ENCODE measurements around the gene AFF1.

The AFF1 gene

GRCh38 chr4:87053176-87053658, 118.4 kb downstream of the AFF1 start:
- in situ Hi-C loops (cut with HindIII; ENCODE audit: low sequenced_read_pairs) = no loop called here
- DNase-seq (ENCODE audit: low read depth, low spot score) = no peak

GRCh38 chr4:87053802-87054767, 119.3 kb downstream of the AFF1 start:
- in situ Hi-C loops (cut with HindIII; ENCODE audit: low sequenced_read_pairs) = no loop called here
- no peak overlapping the region for H3K4me3 ChIP-seq (ENCODE audit: low read depth, low read length)
- no peak for DNase-seq (ENCODE audit: low read depth, low spot score)
- no peak for TF ChIP-seq CTCF (IDR thresholded peaks at IDR 0.05; ENCODE audit: low read depth, low read length)

More at GRCh38 chr4:87053176-87053658, 118.4 kb downstream of the AFF1 start:
- H3K4me3 ChIP-seq (ENCODE audit: low read depth, low read length) = no peak overlapping the region
- TF ChIP-seq CTCF (IDR thresholded peaks at IDR 0.05; ENCODE audit: low read depth, low read length) = no peak

- no peak for DNase-seq (ENCODE audit: low read depth, low spot score)
- in situ Hi-C loops (cut with HindIII; ENCODE audit: low sequenced_read_pairs) = no loop called here
- no peak overlapping the region for H3K4me3 ChIP-seq (ENCODE audit: low read depth, low read length)
- TF ChIP-seq CTCF (IDR thresholded peaks at IDR 0.05; ENCODE audit: low read depth, low read length) = no peak
These were observed 120.1 kb downstream of the AFF1 start for GRCh38 chr4:87054900-87055299.

- no peak for TF ChIP-seq CTCF (IDR thresholded peaks at IDR 0.05; ENCODE audit: low read depth, low read length)
- H3K4me3 ChIP-seq (ENCODE audit: low read depth, low read length) = no peak overlapping the region
- no peak for DNase-seq (ENCODE audit: low read depth, low spot score)
- in situ Hi-C loops (cut with HindIII; ENCODE audit: low sequenced_read_pairs) = no loop called here
These were observed 120.5 kb downstream of the AFF1 start for GRCh38 chr4:87055311-87055710.

DNA sequence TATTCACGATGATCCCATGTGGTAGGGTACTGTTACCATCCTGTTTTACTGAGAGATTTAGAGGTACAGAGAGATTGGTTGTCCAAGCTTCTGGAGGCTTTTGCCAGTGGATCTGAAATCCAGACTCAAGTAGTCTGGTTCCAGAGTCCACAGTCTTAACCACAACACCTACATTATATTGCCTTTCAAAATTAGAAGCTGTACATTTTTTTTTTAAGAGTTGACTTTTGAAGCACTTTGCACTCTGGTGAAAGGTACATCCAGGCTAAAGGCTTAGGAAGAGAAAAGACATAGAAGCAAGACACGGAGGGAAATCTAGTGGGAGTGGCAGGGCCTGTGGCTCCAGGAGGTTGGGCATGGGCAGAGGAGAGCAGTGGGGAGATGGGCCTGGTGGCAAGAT, 122.1 kb downstream of the AFF1 start:
- TF ChIP-seq CTCF (IDR thresholded peaks at IDR 0.05; ENCODE audit: low read depth, low read length) = no peak
- no peak for DNase-seq (ENCODE audit: low read depth, low spot score)
- no peak overlapping the region for H3K4me3 ChIP-seq (ENCODE audit: low read depth, low read length)
- in situ Hi-C loops (cut with HindIII; ENCODE audit: low sequenced_read_pairs) = no loop called here

- in situ Hi-C loops (cut with HindIII; ENCODE audit: low sequenced_read_pairs) = no loop called here
- no peak overlapping the region for H3K4me3 ChIP-seq (ENCODE audit: low read depth, low read length)
- no peak for TF ChIP-seq CTCF (IDR thresholded peaks at IDR 0.05; ENCODE audit: low read depth, low read length)
- peak; percentile 37 for DNase-seq (ENCODE audit: low read depth, low spot score)
These were observed 123.1 kb downstream of the AFF1 start for GRCh38 chr4:87057835-87058355.
